GM23338 (cell line): ENCODE results near the gene DUSP7.

Experiments
- CREB1 ChIP-seq: fragments of 250-450 bp; sonication (Bioruptor Pico); IDR thresholded peaks from 2 replicates; pipeline ENCODE4 v1.5.0; 2020; ENCODE audit warnings: low read depth, mild to moderate bottlenecking, moderate library complexity
- CTCF ChIP-seq, 2 experiments: fragments of 200-600 bp in 1 of 2; sonication (generic) in 1 of 2; conservative IDR thresholded peaks; 2 replicates each; pipeline versions ENCODE4 v1.5.1 to v1.6.1; 2016 to 2017; ENCODE audit warnings: antibody characterized with exemption in 2 of 2, low read depth in 2 of 2, mild to moderate bottlenecking in 2 of 2, moderate library complexity in 1 of 2
- EZH2 ChIP-seq: fragments of 200-600 bp; sonication (generic); IDR thresholded peaks from one replicate; pipeline ENCODE4 v1.8.0; 2017; ENCODE audit warnings: antibody characterized with exemption, mild to moderate bottlenecking, low read depth; ENCODE audit not compliant: unreplicated experiment
- EZH2phosphoT487 ChIP-seq: fragments of 200-600 bp; sonication (generic); IDR thresholded peaks from one replicate; pipeline ENCODE4 v1.8.1; 2018; ENCODE audit warnings: antibody characterized with exemption; ENCODE audit not compliant: unreplicated experiment
- POLR2AphosphoS5 ChIP-seq: IDR thresholded peaks from 2 replicates; pipeline ENCODE4 v1.6.1; 2016; ENCODE audit warnings: antibody characterized with exemption, low read depth
- ZNF331 ChIP-seq: fragments of 250-450 bp; sonication (Bioruptor Pico); IDR thresholded peaks from 2 replicates; pipeline ENCODE4 v1.5.0; 2020; ENCODE audit warnings: low read depth, mild to moderate bottlenecking, moderate library complexity
- ZNF462 ChIP-seq: fragments of 250-450 bp; sonication (Bioruptor Pico); IDR thresholded peaks from 2 replicates; pipeline ENCODE4 v1.5.0; 2020; ENCODE audit warnings: mild to moderate bottlenecking, moderate library complexity

- no peak for TF ChIP-seq ZNF331 (CRISPR knock-in tag)
- TF ChIP-seq CTCF (conservative IDR thresholded peaks at IDR 0.05; ENCODE audit: low read depth in 2 of 2): no peak
- no peak for TF ChIP-seq POLR2AphosphoS5
- no peak for TF ChIP-seq EZH2phosphoT487
- TF ChIP-seq ZNF462: no peak
- TF ChIP-seq EZH2: no peak
- no peak for TF ChIP-seq CREB1 (CRISPR knock-in tag)
Observed at GRCh38 chr3:52072020-52072419, 15.6 kb upstream of the DUSP7 start.
